ENCODE results near the gene VMP1. TPM values are rescaled to one million over a fixed set of nuclear protein-coding genes. Genes with fewer than 3 reads are reported as not detected.
A peak's percentile ranks its signal among the peaks of the same experiment; 100 is the strongest.

The VMP1 gene
- total and polyA plus RNA-seq, 2 donors (not counting 1 experiment from before 2014, with no cell fraction given), result 20.4 to 83.5 TPM

DNA sequence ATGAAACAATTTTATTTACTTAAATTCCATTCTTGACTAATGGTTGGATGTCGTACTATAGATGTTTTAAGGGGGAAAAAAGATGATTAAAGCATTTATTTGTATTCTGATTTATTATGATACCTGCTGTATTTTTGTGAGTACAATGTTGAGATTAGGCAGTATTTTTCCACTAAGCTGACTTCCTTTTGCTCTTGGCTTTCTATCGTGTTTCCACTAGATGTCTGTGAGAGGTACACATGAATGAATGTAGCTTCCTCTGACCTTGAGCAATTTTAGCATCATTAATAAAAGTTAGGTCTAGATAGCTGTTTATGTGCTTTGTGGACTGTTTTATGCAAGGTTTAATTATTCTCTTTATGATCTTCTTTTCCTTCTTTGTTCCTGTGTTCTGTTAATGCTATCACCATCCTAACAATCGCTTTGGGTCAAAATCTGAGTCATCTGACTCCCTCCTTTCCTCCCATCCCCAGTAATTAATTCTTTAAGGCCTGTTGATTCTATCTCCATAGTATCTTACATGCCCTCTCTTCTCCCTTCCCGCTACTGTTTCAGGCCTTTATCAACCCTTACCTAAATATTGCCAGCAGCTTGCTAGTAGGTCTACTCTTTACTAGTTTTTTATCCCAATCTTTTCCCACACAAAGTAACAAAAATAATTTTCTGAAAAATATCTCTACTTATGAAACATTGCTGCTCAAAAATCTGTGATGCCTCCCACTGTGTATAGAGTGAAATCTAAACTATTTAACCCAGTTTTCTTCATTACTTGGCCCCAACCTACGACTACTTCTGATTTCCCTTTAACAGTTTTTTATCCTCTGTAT, 76.0 kb downstream of the VMP1 start:
- peak overlapping the region; percentile 63 for H2AFZ ChIP-seq (ENCODE audit: insufficient read depth, low read depth, low read length, poor library complexity, severe bottlenecking)
- H3K9me3 ChIP-seq (ENCODE audit: control extremely low read depth in 1 of 3, control insufficient read depth in 2 of 3, insufficient read depth in 1 of 3, low read length in 2 of 3), result no peaks in the 10 kb centered on the region
- peaks cover 33 to 45% of the 10 kb centered on the region in 2 donors for H3K4me1 ChIP-seq (ENCODE audit: control insufficient read depth in 2 of 2, insufficient read depth in 2 of 2, low read length in 2 of 2)
- H3K27me3 Mint-ChIP-seq, result no peaks in the 10 kb centered on the region
- peak overlapping the region; percentile 7 for H3K4me2 ChIP-seq (replicated peaks; ENCODE audit: low read depth, low read length, poor library complexity, severe bottlenecking)
- peaks cover 44% of the 10 kb centered on the region for H3K4me1 Mint-ChIP-seq
- H3K27ac ChIP-seq (ENCODE audit: low read length in 2 of 2), result peak overlapping the region; percentile 56 to 79
- no peaks in the 10 kb centered on the region for H3K27me3 ChIP-seq (replicated peaks in 1 of 4; ENCODE audit: control extremely low read depth in 1 of 4, control insufficient read depth in 3 of 4, insufficient read depth in 4 of 4, low read length in 3 of 4)
- CTCF ChIA-PET, result interaction anchor here (0.6 to 4.6 kb wide), 9 partner anchors 10 to 70 kb away, joined by 3 to 15 read pairs (median 4); no protein-coding TSS in a partner anchor
- peak overlapping the region; percentile 46 for H3K4me3 Mint-ChIP-seq
- no peaks in the 10 kb centered on the region for H4K20me1 ChIP-seq (ENCODE audit: control insufficient read depth, insufficient read depth, low read length, poor library complexity, severe bottlenecking)
- TF ChIP-seq, protein P1, sequence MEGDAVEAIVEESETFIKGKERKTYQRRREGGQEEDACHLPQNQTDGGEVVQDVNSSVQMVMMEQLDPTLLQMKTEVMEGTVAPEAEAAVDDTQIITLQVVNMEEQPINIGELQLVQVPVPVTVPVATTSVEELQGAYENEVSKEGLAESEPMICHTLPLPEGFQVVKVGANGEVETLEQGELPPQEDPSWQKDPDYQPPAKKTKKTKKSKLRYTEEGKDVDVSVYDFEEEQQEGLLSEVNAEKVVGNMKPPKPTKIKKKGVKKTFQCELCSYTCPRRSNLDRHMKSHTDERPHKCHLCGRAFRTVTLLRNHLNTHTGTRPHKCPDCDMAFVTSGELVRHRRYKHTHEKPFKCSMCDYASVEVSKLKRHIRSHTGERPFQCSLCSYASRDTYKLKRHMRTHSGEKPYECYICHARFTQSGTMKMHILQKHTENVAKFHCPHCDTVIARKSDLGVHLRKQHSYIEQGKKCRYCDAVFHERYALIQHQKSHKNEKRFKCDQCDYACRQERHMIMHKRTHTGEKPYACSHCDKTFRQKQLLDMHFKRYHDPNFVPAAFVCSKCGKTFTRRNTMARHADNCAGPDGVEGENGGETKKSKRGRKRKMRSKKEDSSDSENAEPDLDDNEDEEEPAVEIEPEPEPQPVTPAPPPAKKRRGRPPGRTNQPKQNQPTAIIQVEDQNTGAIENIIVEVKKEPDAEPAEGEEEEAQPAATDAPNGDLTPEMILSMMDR (IDR thresholded peaks at IDR 0.05), result no peak
- TF ChIP-seq EZH2 (IDR thresholded peaks at IDR 0.05; ENCODE audit: borderline replicate concordance, insufficient read depth, low read depth, low read length, poor library complexity, severe bottlenecking), result no peak
- peak overlapping the region; percentile 86 for H3K27ac Mint-ChIP-seq
- no peaks in the 10 kb centered on the region for H3K9me3 Mint-ChIP-seq (ENCODE audit: insufficient read depth)
- WGBS (ENCODE audit: insufficient coverage), result 61% methylated on average over 2 of the region's 5 CpGs
- H3K36me3 ChIP-seq (replicated peaks in 1 of 2; ENCODE audit: control extremely low read depth in 1 of 2, control insufficient read depth in 1 of 2, extremely low read depth in 1 of 2, insufficient read depth in 2 of 2, low read length in 1 of 2), result peaks cover 0 to 2% of the 10 kb centered on the region in 2 experiments
- H3K9ac ChIP-seq (ENCODE audit: low read length), result peak overlapping the region; percentile 10
- peak; percentile 23 for DNase-seq
- H3K4me3 ChIP-seq (ENCODE audit: control extremely low read depth in 1 of 5, extremely low read depth in 1 of 5, insufficient read depth in 1 of 5, low read depth in 2 of 5, low read length in 4 of 5), result no peak overlapping the region
- H3K79me2 ChIP-seq (ENCODE audit: control insufficient read depth, insufficient read depth, low read length), result peaks cover 5% of the 10 kb centered on the region
- intact Hi-C loops (cut with micrococcal nuclease), result loop anchor here (10.0 kb wide), 1 partner anchor 159 kb away; no protein-coding TSS in a partner anchor
- POLR2A ChIA-PET, result interaction anchor here (0.7 kb wide), 1 partner anchor 50 kb away, joined by 5 read pairs; no protein-coding TSS in a partner anchor
- ATAC-seq (ENCODE audit: low read depth), result no peak

All from B cell (primary cell).